NT2/D1 (cell line): ENCODE data around the gene SELENOI.
"Not testable (repeated sequence)": the region's sequence is repeated elsewhere in the genome, so short reads cannot be mapped to it uniquely, and the experiment has no call there.

Experiments used
- DNase-seq: peaks from one replicate; pipeline ENCODE4 v3.0.0-alpha.2; 2011; ENCODE audit warnings: low read depth, low spot score
- H3K27me3 ChIP-seq: 2 replicates; pipeline ENCODE4 v1.6.0; 2011; ENCODE audit warnings: mild to moderate bottlenecking; ENCODE audit not compliant: insufficient read length, insufficient read depth
- H3K36me3 ChIP-seq: 2 replicates; pipeline ENCODE4 v1.6.1; 2011; ENCODE audit warnings: mild to moderate bottlenecking, low read length, mixed read lengths; ENCODE audit not compliant: insufficient read depth, insufficient read length
- H3K4me1 ChIP-seq: 2 replicates; pipeline ENCODE4 v1.5.1; 2011; ENCODE audit not compliant: insufficient read depth, insufficient read length
- H3K4me3 ChIP-seq: 2 replicates; pipeline ENCODE4 v1.5.1; 2011; ENCODE audit warnings: low read depth; ENCODE audit not compliant: insufficient read length
- H3K9ac ChIP-seq: 2 replicates; pipeline ENCODE4 v1.6.0; 2011; ENCODE audit warnings: low read depth; ENCODE audit not compliant: insufficient read length
- H3K9me3 ChIP-seq: 2 replicates; pipeline ENCODE4 v1.5.1; 2011; ENCODE audit warnings: mild to moderate bottlenecking, low read length; ENCODE audit not compliant: insufficient read depth
- SUZ12 ChIP-seq: IDR thresholded peaks from 2 replicates; pipeline ENCODE4 v1.6.1; 2011; ENCODE audit not compliant: insufficient read length, insufficient read depth; ENCODE audit errors: extremely low read depth
- YY1 ChIP-seq: IDR thresholded peaks from 2 replicates; pipeline ENCODE4 v1.6.1; 2011; ENCODE audit not compliant: insufficient read length, insufficient read depth
- ZNF274 ChIP-seq: IDR thresholded peaks from 2 replicates; pipeline ENCODE4 v1.6.1; 2011; ENCODE audit warnings: mild to moderate bottlenecking, low read depth, low read length

SELENOI gene

GRCh38 chr2:26302846-26303245, 43.1 kb upstream of the SELENOI start:
- Histone ChIP-seq H3K36me3 (no peaks in the 10 kb centered on the region), H3K27me3 (peaks cover 13% of the 10 kb centered on the region), H3K9ac (no peak overlapping the region), H3K9me3 (no peaks in the 10 kb centered on the region), H3K4me3 (no peak overlapping the region), H3K4me1 (peaks cover 3% of the 10 kb centered on the region)
- TF ChIP-seq YY1 (no peak), ZNF274 (no peak), SUZ12 (no peak)
- DNase-seq, result no peak

DNA sequence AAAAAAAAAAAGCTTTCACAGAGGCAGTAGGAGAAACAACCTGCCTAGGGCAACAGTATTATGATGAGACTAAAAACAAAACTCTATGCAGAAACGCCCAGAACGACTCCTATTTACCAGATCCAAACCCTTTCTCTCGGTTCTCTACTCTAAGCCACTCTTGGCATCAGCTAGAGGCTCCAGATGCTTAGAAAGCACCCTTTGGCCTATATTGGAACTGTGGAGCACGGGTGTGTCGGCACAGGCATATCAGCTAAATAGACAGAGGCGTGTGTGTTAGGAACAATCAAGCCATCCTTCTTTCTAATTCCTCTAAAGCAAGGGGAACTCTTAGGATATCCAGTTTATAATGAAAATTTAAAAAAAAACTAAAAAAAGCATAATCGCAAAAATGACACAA, 40.8 kb upstream of the SELENOI start:
- H3K4me1 ChIP-seq, H3K9ac ChIP-seq, DNase-seq, H3K4me3 ChIP-seq, H3K36me3 ChIP-seq, H3K9me3 ChIP-seq, H3K27me3 ChIP-seq: not testable (repeated sequence)

GRCh38 chr2:26305540-26305939, 40.4 kb upstream of the SELENOI start:
- Histone ChIP-seq H3K9ac (no peak overlapping the region), H3K4me1 (peaks cover 3% of the 10 kb centered on the region), H3K36me3 (no peaks in the 10 kb centered on the region), H3K4me3 (no peak overlapping the region), H3K9me3 (no peaks in the 10 kb centered on the region), H3K27me3 (peaks cover 3% of the 10 kb centered on the region)
- TF ChIP-seq YY1 (no peak), SUZ12 (no peak), ZNF274 (no peak)
- no peak for DNase-seq

- no peak overlapping the region for H3K4me3 ChIP-seq
- no peaks in the 10 kb centered on the region for H3K27me3 ChIP-seq
- no peaks in the 10 kb centered on the region for H3K9me3 ChIP-seq
- peaks cover 3% of the 10 kb centered on the region for H3K4me1 ChIP-seq
- H3K9ac ChIP-seq, result no peak overlapping the region
- DNase-seq, result no peak
- TF ChIP-seq YY1, result no peak
- TF ChIP-seq SUZ12, result no peak
- no peak for TF ChIP-seq ZNF274
- H3K36me3 ChIP-seq, result no peaks in the 10 kb centered on the region
These were observed 36.0 kb upstream of the SELENOI start for GRCh38 chr2:26309921-26310320.

DNA sequence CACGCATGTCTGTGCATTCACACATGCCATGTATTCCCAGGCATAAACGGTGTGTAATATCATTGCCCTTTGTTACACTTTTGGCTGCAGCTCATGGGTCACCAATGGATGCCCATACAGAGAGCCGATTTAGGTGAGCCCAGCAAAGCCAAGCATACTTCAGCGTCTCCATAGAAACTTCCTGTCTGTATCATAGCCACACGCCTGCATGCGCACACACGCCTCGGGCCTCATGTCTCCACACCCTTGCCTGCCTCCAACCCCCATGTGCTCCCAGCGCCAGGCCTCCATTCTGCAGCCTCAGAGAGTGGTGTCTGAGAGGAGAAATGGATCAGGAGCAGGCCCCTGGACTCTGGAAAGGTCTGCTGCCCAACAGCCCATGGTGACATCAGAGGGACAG, 33.5 kb upstream of the SELENOI start:
- no peaks in the 10 kb centered on the region for H3K27me3 ChIP-seq
- no peak overlapping the region for H3K9ac ChIP-seq
- H3K4me3 ChIP-seq, result no peak overlapping the region
- no peak for TF ChIP-seq SUZ12
- no peak for TF ChIP-seq ZNF274
- no peak for TF ChIP-seq YY1
- no peak for DNase-seq
- H3K36me3 ChIP-seq, result no peaks in the 10 kb centered on the region
- H3K9me3 ChIP-seq, result no peaks in the 10 kb centered on the region
- H3K4me1 ChIP-seq, result no peaks in the 10 kb centered on the region

GRCh38 chr2:26313446-26313845, 32.5 kb upstream of the SELENOI start:
- Histone ChIP-seq H3K9me3 (no peaks in the 10 kb centered on the region), H3K4me1 (no peaks in the 10 kb centered on the region), H3K27me3 (no peaks in the 10 kb centered on the region), H3K36me3 (no peaks in the 10 kb centered on the region), H3K4me3 (no peak overlapping the region), H3K9ac (no peak overlapping the region)
- no peak for TF ChIP-seq YY1
- TF ChIP-seq SUZ12, result no peak
- no peak for TF ChIP-seq ZNF274
- no peak for DNase-seq

GRCh38 chr2:26314243-26314642, 31.7 kb upstream of the SELENOI start:
- Histone ChIP-seq H3K36me3 (no peaks in the 10 kb centered on the region), H3K27me3 (no peaks in the 10 kb centered on the region), H3K9ac (no peak overlapping the region), H3K9me3 (no peaks in the 10 kb centered on the region), H3K4me1 (no peaks in the 10 kb centered on the region), H3K4me3 (no peak overlapping the region)
- TF ChIP-seq SUZ12 (no peak), ZNF274 (no peak), YY1 (no peak)
- DNase-seq, result no peak

GRCh38 chr2:26316041-26316440, 29.9 kb upstream of the SELENOI start:
- no peak for TF ChIP-seq YY1
- Histone ChIP-seq H3K4me3 (no peak overlapping the region), H3K27me3 (no peaks in the 10 kb centered on the region), H3K9ac (no peak overlapping the region), H3K9me3 (no peaks in the 10 kb centered on the region), H3K36me3 (no peaks in the 10 kb centered on the region), H3K4me1 (no peaks in the 10 kb centered on the region)
- DNase-seq, result no peak
